ENCODE data around the gene FOXO1. TPM values are rescaled to one million over a fixed set of nuclear protein-coding genes. Genes with fewer than 3 reads are reported as not detected.
"Not testable (repeated sequence)": the region's sequence is repeated elsewhere in the genome, so short reads cannot be mapped to it uniquely, and the experiment has no call there.

The FOXO1 gene
- 7.6 and 12.2 TPM in 2 replicates for total RNA-seq

- Histone ChIP-seq H3K4me3 (ENCODE audit: low read depth, low read length) (peak within 1 kb of the TSS; percentile 98), H3K36me3 (ENCODE audit: control insufficient read depth, insufficient read depth, low read length) (no peaks in the 10 kb centered on the region), H3K27me3 (ENCODE audit: control insufficient read depth, insufficient read depth, low read length) (no peaks in the 10 kb centered on the region)
- no peak for TF ChIP-seq CTCF (IDR thresholded peaks at IDR 0.05; ENCODE audit: insufficient read depth, low read length, severe bottlenecking)
- DNase-seq (ENCODE audit: low read depth) (peak; percentile 56), FAIRE-seq (no peak)
Observed at GRCh38 chr13:40666045-40666932, at the start of gene FOXO1. TSS of gene FOXO1 (minus strand) at chr13:40666641. CDS start at chr13:40666212, 429 bp downstream.

DNA sequence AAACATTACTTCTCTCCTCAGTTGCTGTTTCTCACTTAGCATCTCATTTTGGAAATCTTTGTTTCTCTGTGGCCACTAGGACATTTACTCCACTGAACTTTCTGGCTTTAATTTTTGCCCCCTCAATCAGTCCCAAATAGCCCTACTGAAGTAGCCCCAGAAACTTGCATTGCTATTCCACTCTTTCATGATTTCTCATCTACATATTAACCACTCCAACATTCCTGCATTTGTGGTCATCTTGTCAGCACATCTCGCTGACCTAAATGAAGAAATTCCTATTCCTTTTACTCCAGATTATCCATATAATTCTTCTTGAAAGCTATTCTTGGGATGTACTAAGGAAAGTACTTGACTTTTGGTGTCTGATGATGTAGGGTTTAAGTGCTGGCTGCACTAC is 48.0 kb upstream of the FOXO1 start:
- not testable (repeated sequence) for H3K4me3 ChIP-seq (ENCODE audit: low read depth, low read length); H3K36me3 ChIP-seq (ENCODE audit: control insufficient read depth, insufficient read depth, low read length); H3K27me3 ChIP-seq (ENCODE audit: control insufficient read depth, insufficient read depth, low read length); DNase-seq (ENCODE audit: low read depth)
- peak; percentile 60 for FAIRE-seq

DNA sequence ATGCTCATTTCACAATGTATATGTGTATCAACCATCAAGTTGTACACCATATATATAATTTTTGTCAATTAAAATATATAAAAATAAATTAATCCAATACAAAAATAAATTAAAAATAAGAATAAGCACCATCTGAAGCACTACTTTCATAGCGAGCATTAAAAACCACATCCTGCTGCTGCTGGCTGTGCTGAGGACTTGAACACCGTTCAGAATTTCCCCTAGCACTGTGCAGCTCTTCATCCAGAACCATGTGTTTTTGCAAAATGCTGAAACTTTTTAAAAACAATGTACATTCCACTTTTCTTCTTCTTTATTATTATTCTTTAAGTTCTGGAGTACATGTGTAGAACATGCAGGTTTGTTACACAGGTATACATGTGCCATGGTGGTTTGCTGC is 40.0 kb upstream of the FOXO1 start:
- Histone ChIP-seq H3K4me3 (ENCODE audit: low read depth, low read length) (no peak overlapping the region), H3K36me3 (ENCODE audit: control insufficient read depth, insufficient read depth, low read length) (no peaks in the 10 kb centered on the region), H3K27me3 (ENCODE audit: control insufficient read depth, insufficient read depth, low read length) (no peaks in the 10 kb centered on the region)
- no peak for TF ChIP-seq CTCF (IDR thresholded peaks at IDR 0.05; ENCODE audit: insufficient read depth, low read length, severe bottlenecking)
- DNase-seq (ENCODE audit: low read depth) (no peak), FAIRE-seq (no peak)

DNA sequence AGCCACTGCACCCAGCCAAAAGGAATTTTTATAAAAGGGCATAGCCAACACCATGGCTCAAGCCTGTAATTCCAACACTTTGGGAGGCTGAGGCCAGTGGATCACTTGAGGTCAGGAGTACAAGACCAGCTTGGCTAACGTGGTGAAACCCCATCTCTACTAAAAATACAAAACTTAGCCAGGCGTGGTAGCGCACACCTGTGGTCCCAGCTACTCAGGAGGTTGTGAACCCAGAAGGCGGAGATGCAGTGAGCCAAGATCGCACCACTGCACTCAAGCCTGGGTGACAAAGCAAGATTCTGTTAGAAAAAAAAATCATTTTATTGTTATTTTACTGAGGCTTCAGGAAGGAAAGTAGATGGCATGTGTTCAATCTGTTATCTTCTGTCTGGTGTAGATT is 31.3 kb upstream of the FOXO1 start:
- H3K36me3 ChIP-seq (ENCODE audit: control insufficient read depth, insufficient read depth, low read length): no peaks in the 10 kb centered on the region
- no peaks in the 10 kb centered on the region for H3K27me3 ChIP-seq (ENCODE audit: control insufficient read depth, insufficient read depth, low read length)
- H3K4me3 ChIP-seq (ENCODE audit: low read depth, low read length): no peak overlapping the region
- TF ChIP-seq CTCF (IDR thresholded peaks at IDR 0.05; ENCODE audit: insufficient read depth, low read length, severe bottlenecking): no peak
- no peak for DNase-seq (ENCODE audit: low read depth)
- no peak for FAIRE-seq

- no peak for FAIRE-seq
- Histone ChIP-seq H3K4me3 (ENCODE audit: low read depth, low read length) (no peak overlapping the region), H3K36me3 (ENCODE audit: control insufficient read depth, insufficient read depth, low read length) (no peaks in the 10 kb centered on the region), H3K27me3 (ENCODE audit: control insufficient read depth, insufficient read depth, low read length) (no peaks in the 10 kb centered on the region)
- TF ChIP-seq CTCF (IDR thresholded peaks at IDR 0.05; ENCODE audit: insufficient read depth, low read length, severe bottlenecking): no peak
- no peak for DNase-seq (ENCODE audit: low read depth)
Observed at GRCh38 chr13:40694426-40694825, 28.0 kb upstream of the FOXO1 start.

- no peak for TF ChIP-seq CTCF (IDR thresholded peaks at IDR 0.05; ENCODE audit: insufficient read depth, low read length, severe bottlenecking)
- no peaks in the 10 kb centered on the region for H3K36me3 ChIP-seq (ENCODE audit: control insufficient read depth, insufficient read depth, low read length)
- H3K27me3 ChIP-seq (ENCODE audit: control insufficient read depth, insufficient read depth, low read length): no peaks in the 10 kb centered on the region
- H3K4me3 ChIP-seq (ENCODE audit: low read depth, low read length): no peak overlapping the region
- peak; percentile 23 for DNase-seq (ENCODE audit: low read depth)
- FAIRE-seq: no peak
Observed at GRCh38 chr13:40692946-40693345, 26.5 kb upstream of the FOXO1 start.

All from bronchial epithelial cell (primary cell).